GM12891 (cell line): ENCODE data around the gene OPRL1.
"Not testable (repeated sequence)": the region's sequence is repeated elsewhere in the genome, so short reads cannot be mapped to it uniquely, and the experiment has no call there.

Source experiments
- DNase-seq: peaks from one replicate; pipeline ENCODE4 v3.0.0; 2011; ENCODE audit warnings: low spot score; ENCODE audit not compliant: insufficient read length
- FAIRE-seq: peaks from 2 replicates; lab custom pipeline; 2011; peaks lifted over from hg19 to GRCh38; lab: Jason Lieb, UNC
- PAX5 ChIP-seq: IDR thresholded peaks from 2 replicates; pipeline ENCODE4 v1.6.1; 2011; ENCODE audit warnings: low read length, moderate library complexity, mild to moderate bottlenecking; ENCODE audit not compliant: insufficient read depth, severe bottlenecking
- POLR2A ChIP-seq: IDR thresholded peaks from 2 replicates; pipeline ENCODE4 v1.6.1; 2011; ENCODE audit warnings: low read depth, low read length, control low read depth
- POLR2AphosphoS5 ChIP-seq: IDR thresholded peaks from 2 replicates; pipeline ENCODE4 v1.6.1; 2011; ENCODE audit warnings: low read depth, low read length, control low read depth
- POU2F2 ChIP-seq: IDR thresholded peaks from 2 replicates; pipeline ENCODE4 v1.6.1; 2011; ENCODE audit warnings: low read depth, mild to moderate bottlenecking, control low read depth, low read length, moderate library complexity
- SPI1 ChIP-seq: IDR thresholded peaks from 2 replicates; pipeline ENCODE4 v1.6.1; 2011; ENCODE audit warnings: low read depth, low read length, control low read depth
- TAF1 ChIP-seq: IDR thresholded peaks from 2 replicates; pipeline ENCODE4 v1.6.1; 2011; ENCODE audit warnings: low read depth, low read length, control low read depth

The OPRL1 gene

DNA sequence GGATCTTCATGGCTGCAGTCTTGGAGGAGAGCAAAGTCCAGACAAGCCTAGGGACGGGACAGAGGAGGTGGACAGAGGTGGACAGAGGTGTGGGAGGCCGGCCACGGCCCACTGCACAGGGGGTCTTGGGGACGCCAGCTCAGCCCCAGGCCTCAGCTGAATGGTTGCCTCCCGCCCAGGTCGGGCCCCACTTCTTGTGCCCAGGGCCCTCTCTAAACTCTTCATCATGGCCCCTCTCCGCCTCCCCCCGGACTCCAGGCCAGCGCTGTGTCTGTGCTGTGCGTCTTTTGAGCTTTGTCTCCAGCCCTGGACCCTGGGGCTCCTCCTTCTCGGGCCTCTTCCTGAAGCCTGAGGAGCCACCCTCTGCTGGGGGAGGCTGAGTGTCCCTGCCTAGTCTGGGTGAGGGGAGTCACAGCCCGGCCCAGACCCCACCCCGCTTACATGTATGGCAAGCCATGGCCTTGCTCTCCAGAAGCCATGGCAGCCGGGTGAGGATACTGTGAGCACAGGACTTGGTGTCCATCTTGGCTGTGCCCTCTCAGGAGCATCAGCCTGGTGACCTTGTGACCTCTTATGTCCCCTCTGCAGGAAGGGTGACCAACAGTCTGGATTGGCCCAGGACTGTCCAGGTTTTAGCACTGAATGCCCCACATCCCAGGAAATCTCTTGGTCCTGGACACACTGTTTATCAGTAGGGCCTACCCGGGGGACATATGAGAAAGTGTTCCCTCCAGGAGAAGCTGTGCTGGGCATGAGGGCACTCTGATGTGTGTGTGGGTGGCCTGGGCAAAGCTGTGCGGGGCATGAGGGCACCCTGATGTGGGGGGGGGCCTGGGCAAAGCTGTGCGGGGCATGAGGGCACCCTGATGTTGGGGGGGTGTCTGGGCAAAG is 36.9 kb downstream of the OPRL1 start:
- DNase-seq, result no peak
- TF ChIP-seq POU2F2 (no peak), POLR2AphosphoS5 (no peak), PAX5 (no peak), TAF1 (no peak), SPI1 (no peak), POLR2A (no peak)
- no peak for FAIRE-seq

DNA sequence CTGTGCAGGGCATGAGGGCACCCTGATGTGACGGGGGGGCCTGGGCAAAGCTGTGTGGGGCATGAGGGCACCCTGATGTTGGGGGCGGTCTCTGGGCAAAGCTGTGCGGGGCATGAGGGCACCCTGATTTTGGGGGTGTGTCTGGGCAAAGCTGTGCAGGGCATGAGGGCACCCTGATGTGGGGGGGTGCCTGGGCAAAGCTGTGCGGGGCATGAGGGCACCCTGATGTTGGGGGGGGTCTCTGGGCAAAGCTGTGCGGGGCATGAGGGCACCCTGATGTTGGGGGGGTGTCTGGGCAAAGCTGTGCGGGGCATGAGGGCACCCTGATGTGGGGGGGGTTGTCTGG is 37.5 kb downstream of the OPRL1 start:
- FAIRE-seq, DNase-seq: not testable (repeated sequence)

DNA sequence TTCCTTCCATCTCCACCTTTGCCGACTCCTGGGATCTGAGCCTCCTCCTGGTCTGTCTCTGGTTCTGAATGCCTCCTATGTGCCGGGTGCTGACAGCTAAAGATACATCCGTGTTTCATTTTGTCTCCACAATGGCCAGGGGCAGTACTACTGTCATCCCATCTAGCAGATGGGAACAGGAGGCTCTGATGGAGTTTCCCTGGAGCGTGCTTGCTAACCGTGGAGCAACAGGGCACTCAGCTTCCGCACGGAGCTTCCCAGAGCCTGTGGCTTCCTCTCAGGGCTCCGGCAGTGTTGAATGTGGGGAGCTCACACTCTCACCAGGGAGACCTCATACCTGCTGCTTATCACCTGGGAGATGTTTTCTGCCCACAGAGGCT is 39.4 kb downstream of the OPRL1 start:
- FAIRE-seq, result no peak
- DNase-seq, result no peak
- TF ChIP-seq POLR2A (no peak), POU2F2 (no peak), POLR2AphosphoS5 (no peak), PAX5 (no peak), TAF1 (no peak), SPI1 (no peak)

DNA sequence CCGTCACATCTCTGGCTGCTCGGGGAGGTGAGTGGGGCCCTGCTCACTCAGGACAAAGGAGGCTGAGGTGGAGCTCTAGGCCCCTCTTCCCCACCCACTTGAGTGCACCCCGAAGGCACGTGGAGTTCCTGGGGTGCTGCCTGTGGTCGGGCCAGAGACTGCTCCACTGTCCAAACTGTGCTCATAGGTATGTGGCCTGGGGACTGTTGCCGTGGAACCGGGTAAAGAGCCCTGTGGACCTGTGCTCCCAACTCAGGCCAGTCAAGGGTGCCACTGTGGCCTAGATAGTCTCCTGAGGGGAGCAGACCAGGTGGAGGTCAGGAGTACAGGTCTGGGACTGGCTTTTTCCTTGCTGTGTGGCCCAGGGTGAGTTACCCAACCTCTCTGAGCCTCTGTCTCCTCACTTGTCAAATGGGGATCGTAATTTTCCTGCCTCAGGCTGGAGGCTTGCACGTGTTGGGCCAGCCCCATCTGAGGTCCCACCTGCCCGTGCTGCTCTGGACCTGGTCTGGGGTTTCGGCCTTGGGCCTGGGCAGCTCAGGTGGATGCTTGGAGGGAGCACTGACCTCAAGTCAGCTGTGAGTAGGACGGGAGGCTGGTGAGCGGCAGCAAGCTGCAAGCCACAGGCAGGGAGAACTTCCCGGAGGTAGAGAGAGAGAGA is 39.9 kb downstream of the OPRL1 start:
- no peak for FAIRE-seq

DNA sequence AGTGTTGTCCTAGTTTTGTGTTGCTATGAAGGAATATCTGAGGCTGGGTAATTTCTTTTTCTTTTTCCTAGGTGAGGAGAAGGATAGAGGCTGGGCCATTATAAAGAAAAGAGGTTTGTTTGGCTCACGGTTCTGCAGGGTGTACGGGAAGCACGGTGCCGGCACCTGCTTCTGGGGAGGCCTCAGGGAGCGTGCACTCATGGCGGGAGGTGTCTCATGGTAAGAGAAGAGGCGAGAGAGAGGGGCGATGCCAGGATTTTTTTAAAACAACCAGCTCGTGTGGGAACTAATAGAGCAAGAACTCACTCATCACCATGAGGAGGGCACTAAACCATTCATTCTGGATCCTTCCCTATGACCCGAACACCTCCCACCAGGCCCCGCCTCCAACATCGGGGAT is 41.7 kb downstream of the OPRL1 start:
- DNase-seq (no peak), FAIRE-seq (no peak)
- TF ChIP-seq SPI1, result no peak
- TF ChIP-seq POLR2AphosphoS5, result no peak
- no peak for TF ChIP-seq TAF1
- TF ChIP-seq POLR2A, result no peak
- no peak for TF ChIP-seq PAX5
- no peak for TF ChIP-seq POU2F2

More for the DNA sequence above, 39.9 kb downstream of the OPRL1 start:
- no peak for DNase-seq
- no peak for TF ChIP-seq POLR2A
- no peak for TF ChIP-seq TAF1
- no peak for TF ChIP-seq SPI1
- no peak for TF ChIP-seq PAX5
- TF ChIP-seq POLR2AphosphoS5, result no peak
- TF ChIP-seq POU2F2, result no peak

DNA sequence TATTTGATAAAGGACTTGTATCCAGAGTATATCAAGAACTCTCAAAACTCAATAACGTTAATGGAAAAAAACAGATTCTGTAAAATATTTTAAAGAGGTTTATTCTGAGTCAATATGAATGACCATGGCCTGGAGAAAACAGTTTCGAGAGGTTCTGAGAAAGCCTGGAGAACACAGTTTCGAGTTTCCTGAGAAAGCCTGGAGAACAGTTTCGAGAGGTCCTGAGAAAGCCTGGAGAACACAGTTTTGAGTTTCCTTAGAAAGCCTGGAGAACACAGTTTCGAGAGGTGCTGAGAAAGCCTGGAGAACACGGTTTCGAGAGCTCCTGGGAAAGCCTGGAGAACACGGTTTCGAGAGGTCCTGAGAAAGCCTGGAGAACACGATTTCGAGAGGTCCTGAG is 43.0 kb downstream of the OPRL1 start:
- FAIRE-seq, DNase-seq: not testable (repeated sequence)

DNA sequence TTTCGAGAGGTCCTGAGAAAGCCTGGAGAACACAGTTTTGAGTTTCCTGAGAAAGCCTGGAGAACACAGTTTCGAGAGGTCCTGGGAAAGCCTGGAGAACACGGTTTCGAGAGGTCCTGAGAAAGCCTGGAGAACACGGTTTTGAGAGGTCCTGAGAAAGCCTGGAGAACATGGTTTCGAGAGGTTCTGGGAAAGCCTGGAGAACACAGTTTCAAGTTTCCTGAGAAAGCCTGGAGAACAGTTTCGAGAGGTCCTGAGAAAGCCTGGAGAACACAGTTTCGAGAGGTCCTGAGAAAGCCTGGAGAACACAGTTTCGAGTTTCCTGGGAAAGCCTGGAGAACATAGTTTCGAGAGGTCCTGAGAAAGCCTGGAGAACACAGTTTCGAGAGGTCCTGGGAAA is 43.6 kb downstream of the OPRL1 start:
- not testable (repeated sequence) for FAIRE-seq, DNase-seq

DNA sequence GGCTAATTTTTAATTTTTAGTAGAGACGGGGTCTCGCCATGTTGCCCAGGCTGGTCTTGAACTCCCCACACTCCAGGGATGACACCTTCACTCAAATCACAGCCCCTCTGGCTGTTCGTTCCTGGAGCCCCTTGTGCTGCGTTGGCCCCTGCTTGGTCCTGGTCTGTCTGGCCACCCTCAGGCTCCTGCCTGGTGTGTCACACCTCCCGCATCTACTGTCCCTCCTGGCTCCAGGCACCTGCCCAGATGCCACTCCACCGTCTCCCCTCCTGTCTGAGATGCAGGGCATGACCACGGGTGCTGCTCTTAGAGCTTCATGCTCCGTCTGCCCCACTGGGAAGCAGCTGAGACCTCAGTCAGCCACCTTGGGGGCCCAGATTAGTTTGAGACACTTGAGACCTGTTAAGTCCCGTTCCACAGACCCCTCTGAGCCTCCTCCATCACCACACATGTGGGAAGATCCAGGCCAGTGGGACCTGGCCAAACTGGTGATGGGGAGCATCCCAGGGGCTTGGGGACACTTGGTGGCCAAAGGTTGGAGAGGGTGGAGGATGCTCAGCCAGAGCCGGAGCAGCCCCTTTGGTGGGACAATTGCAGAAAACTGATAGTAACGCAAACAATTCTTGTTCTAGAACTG is 49.4 kb downstream of the OPRL1 start:
- DNase-seq, result no peak
- FAIRE-seq, result no peak
- TF ChIP-seq TAF1 (no peak), POU2F2 (no peak), POLR2AphosphoS5 (no peak), PAX5 (no peak), POLR2A (no peak), SPI1 (no peak)

DNA sequence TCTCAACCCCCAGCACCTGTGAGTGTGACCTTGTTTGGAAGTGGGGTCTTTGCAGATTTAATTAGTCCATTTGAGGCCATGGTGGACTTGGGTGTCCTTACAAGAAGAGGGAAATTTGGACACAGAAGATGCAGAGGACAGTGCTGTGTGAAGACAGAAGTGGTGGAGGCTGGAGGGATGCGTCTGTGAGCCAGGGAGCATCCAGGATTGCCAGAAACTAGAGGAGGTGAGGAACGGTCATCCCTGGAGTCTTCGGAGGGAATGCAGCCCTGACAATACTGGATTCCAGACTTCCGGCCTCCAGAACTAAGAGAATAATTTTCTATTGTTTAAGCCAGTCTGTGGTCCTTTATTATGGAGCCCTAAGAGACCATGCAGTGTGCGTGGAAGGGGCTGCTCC is 50.4 kb downstream of the OPRL1 start:
- TF ChIP-seq POU2F2, result no peak
- TF ChIP-seq TAF1, result no peak
- DNase-seq (no peak), FAIRE-seq (no peak)

DNA sequence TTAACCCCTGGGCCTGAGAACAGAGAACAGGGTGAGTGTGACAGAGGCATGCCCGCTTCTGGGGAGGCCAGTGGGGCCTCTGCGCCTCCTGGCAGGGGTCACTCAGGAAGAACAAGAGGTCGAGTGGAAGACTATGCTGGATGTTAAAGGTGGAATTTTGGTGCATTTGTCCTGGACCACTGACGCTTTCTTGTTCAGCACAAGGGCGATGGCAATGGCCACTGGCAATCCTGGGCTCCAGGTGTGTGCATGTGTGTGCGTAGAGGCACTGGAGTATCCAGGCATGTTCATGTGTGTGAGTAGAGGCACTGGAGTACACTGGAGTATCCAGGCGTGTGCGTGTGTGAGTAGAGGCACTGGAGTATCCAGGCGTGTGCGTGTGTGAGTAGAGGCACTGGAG is 51.0 kb downstream of the OPRL1 start:
- FAIRE-seq (no peak), DNase-seq (no peak)
- TF ChIP-seq POU2F2 (no peak), TAF1 (no peak), PAX5 (no peak), POLR2AphosphoS5 (no peak), POLR2A (no peak), SPI1 (no peak)
